HG02798 (cell line): Measurements from ENCODE around the gene SIN3A.
"Not testable (repeated sequence)": the region's sequence is repeated elsewhere in the genome, so short reads cannot be mapped to it uniquely, and the experiment has no call there.

Experiments used
- ATAC-seq: cut with Tn5 transposase; IDR thresholded peaks from one replicate; pipeline ENCODE4 v1.9.1; 2021; ENCODE audit warnings: mild to moderate bottlenecking; ENCODE audit not compliant: unreplicated experiment, poor library complexity

The SIN3A gene

DNA sequence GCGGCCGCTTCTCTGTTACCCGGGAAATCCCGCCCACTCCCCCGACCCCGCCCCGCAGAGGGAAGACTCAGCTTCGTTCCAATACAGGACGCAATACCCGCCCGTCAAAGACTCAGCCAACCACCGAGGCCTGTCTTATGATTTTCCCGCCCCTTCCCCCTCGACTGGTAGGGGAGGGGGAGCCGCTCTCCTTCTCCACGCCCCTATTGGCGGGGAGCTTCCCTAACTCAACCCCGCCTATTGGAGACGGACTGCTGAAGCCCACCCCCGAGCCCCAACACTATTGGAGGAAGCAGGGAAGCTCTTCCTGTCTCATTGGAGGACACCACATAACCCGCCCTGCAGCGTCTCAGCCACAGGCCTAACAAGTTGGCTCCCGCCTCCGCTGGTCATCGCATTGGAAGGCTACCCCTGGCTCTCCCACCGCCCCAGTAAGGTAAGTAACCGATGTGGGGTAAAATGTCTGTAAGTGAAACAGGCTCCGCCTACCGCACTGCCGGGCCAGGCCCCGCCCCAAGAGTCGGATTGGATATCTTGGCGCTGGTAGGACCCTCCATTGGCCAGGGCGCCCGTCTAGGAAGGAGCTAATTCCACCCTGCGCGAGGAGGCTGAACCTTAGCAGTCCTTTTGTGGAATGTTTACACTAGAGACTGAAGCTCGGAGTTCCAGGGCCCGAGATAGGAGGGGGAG, at the start of gene SIN3A:
SIN3A (minus strand) TSS at position 17 of the 690 bp plus-strand sequence. CDS start 21,315 bp downstream, outside the sequence.
- ATAC-seq, result peak; percentile 48

DNA sequence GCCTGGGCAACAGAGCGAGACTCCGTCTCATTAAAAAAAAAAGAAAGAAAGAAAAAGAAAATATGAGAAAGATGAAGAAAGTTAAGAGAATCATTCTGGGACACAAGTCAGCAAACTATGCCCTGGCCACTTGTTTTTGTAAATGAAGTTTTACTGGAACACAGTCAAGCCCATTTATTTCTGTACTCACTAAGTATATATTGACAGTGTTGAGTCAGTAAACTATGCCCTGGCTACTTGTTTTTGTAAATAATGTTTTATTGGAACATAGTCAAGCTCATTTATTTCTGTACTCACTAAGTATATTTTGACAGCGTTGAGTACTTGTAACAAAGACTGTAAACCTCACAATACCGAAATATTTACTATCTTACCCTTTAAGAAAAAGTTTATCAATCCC, 42.2 kb upstream of the SIN3A start:
- ATAC-seq, result no peak

DNA sequence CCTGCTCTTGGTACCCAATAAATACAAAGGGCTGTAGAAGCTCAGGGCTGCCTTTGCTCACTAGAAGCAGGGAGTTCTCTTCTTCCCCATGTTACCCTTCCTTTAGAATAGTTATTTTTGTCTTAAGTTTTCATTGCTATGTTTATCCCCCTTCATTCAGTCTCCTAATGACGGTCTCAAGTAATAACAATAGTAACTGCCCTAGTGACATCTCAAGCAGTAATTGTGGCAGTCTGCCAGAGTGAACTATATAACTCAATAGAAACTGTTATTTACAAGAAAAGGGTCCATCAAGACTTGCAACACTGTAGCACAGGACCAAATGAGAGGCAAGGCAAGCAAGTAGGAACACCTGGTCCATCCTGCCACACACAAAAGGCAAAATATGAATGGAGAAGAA, 32.5 kb upstream of the SIN3A start:
- ATAC-seq, result no peak

DNA sequence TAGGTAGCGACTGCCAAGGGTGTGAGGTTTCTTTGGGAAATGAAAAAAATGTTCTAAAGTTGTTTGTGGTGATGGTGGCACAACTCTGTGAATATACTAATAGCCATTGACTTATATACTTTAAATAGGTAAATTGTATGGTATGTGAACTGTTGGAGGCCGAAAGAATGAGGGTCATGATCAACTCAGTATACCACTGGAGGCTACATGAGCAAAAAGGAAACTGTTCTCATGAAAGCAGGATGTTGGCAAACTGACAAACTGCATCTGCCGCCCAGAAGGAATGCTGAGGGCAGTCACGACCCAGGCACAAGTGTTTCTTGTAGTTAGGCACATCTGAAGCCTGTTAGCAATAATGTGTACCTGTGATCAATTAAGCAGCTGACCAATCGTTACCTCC, 32.1 kb upstream of the SIN3A start:
- ATAC-seq, result not testable (repeated sequence)

DNA sequence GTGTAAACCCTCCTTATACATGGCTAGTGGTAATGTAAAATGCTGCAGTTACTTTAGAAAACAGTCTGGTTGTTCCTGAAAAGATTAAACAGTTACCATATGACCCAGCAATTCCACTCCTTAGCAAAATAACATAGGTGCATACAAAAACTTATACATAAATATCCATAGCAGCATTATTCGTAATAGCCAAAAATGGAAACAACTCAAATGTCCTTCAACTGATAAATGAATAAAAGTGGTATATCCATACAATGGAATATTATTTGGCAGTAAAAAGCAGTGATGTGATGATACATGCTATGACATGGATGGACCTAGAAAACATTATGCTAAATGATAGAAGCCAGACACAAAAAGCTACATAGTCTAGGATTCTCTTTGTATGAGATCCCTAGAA, 31.6 kb upstream of the SIN3A start:
- no peak for ATAC-seq

DNA sequence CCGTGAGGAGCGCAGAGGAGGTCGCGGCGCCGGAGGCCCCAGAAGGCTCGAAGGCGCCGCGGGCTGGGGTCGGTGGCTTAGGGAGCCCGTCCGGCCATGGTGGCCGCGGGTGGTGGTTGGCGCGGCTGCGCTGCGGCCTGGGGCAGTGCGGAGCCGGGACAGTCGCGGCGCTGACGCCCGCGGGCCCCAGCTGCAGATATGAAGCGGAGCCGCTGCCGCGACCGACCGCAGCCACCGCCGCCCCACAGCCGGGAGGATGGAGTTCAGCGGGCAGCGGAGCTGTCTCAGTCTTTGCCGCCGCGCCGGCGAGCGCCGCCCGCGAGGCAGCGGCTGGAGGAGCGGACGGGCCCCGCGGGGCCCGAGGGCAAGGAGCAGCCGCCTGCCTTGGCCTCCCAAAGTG, 29.0 kb upstream of the SIN3A start:
- not testable (repeated sequence) for ATAC-seq

DNA sequence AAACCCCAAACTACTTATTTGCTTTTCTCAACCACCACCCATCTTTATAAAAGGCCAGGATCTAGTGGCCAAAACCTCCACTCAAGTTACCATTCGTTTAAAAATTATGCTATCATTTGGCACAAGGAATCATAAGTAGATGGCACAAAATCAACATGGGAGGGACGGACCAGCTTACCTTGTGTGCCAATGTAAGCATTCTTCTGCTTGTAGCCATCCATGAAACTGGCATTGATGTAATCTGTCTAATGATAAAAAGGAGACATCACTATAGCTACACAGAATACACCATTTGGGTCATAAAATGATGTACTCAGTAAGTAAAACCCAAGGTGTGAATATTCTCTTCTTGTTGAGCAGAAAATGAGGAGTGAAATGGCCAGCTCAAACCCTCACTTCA, 28.2 kb upstream of the SIN3A start:
- no peak for ATAC-seq

DNA sequence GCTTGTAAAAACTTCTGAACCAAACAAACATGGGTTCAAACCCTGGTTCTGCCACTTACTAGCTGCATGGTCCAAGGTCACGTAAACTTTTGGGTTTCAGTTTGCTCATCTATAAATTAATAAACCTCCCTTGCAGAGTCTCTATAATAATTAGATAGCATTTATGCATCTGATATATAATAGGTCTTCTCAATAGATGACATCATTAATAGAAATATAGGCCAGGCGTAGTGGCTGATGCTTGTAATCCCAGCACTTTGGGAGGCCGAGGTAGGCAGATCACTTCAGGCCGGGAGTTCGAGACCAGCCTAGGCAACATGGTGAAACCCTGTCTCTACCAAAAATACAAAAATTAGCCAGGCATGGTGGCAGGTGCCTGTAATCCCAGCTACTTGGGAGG, 25.6 kb upstream of the SIN3A start:
- not testable (repeated sequence) for ATAC-seq

DNA sequence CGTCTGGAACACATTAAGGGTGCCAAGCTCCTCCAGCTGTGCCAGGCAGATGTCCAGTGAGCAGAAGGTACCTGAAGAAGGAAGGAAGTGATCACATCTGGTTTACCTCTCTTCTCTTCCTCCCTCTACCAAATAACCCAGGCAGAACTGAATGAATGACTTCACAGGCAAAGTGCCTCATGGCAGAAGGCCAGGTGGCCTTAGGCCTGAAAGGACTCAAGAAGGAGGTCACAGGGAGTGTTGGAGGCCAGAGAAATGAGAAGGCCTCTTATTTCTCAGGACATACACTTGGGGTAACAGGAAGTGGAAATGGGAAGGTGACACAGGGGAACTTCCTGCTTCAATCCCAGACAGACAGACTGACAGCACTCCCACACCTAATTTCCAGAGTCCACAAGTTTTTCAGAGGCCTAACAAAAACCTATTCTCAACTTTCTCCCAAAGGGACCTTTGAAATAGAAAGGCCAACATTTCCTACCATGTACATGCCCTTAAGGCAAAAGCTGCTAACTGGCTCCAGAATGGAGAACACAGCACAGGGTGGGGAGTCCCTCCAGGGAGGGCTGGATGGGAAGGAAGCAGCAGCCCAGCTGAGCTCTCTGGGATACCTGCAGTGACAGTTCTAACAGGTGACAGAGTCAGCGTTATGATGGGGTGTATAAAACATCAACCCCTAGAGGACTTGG, 17.6 kb upstream of the SIN3A start:
- ATAC-seq, result no peak

DNA sequence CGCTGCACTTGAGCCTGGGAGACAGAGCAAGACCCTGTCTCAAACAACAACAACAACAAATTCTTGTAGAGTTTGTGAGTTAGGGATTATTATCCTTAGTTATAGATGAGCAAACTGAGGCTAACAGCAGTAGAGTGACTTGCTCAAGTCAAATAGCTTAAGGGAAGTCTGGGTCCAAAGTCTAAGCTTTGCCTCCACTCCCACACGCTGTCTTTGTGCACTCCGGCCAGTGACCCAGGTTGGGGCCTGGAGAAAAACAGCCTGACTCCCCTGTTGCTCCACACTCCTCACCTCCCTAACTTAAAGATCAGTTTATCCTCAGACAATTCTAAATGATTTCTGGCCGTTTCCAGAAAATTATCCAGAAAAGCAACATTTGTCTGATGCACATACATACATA, 9.2 kb upstream of the SIN3A start:
- ATAC-seq, result no peak

DNA sequence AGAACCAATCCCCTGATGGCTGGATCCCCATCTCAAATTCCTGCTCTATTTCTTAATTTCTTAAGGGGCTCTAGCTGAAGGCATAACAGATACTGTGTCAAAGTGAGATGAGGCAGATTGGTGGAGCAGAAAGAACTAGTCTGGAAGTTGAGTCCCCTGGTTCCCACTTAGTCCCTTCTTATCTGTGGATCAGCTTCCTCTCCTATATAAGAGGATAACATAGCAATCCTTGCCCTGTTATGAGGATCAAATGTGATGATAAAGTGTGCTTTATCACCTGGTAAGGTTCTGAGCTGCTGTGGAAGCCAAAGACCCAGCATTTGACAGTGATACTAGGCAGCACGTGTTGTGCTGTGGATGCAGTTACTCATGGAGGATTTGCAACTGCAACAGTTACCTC, 8.1 kb upstream of the SIN3A start:
- no peak for ATAC-seq

DNA sequence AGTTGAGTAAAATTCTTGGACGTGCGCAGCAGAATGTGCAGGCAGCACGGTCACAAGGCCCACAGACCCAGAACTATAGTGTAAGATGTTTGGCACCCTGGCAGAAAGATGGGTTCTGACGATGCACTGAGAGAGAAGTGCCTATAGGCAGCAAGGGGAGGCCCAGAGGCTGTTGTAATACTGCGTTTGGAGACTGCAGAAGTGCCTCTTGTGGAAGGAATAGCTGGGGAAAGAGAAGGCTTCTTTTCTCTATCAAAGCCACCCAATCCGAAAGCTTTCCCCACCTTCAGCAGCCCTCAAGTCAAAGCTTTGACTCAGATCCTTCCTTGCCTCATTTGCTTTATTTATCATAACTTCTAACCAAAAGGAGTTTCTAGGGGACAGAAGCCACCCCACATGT, 5.2 kb upstream of the SIN3A start:
- ATAC-seq, result no peak

DNA sequence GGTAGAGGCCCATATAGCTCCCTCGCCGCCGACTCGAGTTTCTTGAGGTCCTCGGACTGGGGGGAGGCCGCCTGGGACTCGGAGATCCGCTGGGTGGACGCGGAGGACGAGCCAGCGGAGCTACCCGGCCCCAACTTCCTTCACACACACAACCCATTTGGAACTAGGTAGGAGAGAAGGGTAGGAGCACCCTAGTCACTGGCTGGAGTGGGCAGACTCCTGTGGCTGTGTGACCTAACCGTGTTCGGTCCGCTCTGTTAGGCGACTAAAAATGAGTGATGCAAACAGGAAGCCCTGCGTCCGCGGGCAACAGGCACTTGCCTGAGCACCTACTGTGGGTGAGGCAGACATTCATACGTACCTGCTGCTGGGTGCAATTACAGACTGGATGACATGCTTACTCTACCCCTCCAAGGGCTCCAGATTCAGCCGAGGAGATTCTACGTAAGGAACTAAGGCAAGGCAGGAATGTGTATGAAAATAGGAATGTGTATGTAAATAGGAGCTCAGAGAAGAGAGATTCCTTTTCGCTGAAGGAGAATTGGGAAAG, 4.6 kb upstream of the SIN3A start:
- no peak for ATAC-seq

DNA sequence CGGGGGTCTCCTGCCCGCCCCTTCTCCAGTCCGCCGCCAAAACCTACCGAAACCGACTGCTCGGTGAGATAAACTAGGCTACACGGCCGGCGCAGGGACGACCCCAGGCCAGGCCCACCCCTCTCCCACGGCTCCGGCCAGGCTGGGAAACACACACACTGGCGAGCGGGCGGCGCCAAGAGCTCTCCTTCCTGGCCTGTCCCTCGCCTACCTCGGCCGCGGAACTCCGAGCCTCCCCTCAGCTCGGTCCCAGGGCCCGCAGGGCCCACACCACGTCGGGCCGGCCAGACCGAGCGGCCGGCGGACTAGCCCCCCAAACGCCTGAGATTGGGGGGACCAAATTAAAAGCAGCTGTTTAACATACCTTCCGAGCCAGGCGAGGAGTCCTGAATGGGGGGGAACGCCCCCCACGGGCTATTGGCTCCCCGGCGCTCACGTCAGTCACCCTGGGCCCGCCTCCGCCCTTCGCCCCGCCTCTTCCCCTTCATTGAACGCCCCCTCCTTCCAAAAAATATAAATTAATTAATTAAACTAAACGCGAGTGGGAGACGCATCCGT, 4.0 kb upstream of the SIN3A start:
- ATAC-seq, result no peak

DNA sequence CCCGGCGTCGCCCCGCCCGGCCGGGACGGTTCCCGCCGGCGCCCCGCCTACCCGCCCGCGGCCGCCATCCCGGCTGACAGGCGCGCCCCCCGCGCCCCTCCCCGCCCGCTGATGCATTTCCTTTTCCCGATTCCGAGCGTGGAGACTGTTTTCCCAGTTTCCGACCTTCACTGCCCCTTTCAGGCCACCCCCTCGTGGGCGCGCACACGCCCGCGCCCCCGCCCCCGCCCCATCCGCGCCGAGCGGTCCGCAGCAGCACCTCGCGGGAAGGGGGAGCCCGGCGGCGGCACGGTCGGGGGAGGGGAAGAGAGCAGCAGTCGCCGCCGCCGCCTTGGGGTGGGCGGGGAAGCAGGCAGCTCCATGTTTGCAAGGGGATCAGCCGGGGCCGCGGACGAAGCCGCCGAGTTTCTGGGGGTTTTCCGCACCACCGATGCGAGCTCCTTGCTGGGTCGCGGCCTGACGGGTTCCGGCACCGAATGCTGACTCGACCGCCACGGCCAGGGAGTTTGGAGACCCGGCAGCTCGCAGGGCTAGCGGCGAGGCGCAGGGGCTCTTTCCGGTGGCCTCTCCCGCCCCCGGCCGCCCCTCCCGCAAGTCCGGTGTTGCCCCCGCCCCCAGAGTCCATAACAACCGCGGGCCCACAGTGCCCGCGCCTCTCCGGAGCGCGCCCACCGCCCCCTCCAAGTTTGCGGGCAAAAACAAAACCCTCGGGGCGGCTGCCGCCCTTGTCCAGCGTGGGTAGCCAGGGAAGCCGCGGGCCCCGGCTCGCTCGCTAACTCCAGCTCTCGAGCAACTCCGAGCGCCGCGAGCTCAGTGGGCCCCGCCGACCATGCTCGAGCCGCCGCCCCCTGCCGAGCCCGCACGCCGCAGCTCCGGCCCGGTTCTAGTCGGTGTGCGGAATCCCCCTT, 3.2 kb upstream of the SIN3A start:
- no peak for ATAC-seq

DNA sequence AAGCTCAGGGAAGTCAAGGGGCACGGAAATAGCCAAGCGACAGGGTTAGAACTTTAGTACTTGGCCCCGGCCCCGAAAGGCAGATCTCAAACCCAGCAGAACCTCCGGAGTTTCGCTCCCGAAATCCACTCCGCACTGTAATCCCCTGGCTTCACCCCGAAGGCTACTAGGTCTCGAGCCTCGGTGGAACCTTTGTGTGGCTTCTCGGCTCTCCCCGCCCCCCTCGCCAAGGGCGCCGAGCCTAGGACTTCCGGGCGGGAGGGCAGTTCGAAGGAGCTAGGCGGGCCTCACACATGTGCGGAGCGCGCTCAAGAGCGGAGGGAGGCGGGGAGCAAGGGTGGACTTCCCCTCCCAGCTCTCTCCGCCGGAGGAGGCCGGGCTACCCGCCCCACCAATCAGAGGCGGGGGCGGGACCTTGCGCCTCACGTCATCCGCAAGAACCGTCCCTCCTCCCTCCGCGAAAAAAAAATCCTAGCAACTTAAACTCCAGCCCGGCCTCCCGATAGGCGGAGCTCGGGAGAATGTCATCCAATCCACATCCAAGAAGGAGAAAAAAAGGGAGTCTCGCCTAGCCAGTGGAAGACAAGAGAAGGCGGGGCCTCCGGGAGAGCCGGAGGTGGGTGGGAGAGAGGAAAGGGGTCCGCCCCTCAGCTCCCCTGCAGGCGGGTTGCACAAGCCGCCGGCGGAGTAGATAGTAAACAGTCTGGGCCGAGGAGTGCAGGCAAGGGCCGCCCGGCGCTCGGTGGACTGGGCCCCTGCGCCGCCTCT, 2.4 kb upstream of the SIN3A start:
- ATAC-seq, result peak; percentile 42

DNA sequence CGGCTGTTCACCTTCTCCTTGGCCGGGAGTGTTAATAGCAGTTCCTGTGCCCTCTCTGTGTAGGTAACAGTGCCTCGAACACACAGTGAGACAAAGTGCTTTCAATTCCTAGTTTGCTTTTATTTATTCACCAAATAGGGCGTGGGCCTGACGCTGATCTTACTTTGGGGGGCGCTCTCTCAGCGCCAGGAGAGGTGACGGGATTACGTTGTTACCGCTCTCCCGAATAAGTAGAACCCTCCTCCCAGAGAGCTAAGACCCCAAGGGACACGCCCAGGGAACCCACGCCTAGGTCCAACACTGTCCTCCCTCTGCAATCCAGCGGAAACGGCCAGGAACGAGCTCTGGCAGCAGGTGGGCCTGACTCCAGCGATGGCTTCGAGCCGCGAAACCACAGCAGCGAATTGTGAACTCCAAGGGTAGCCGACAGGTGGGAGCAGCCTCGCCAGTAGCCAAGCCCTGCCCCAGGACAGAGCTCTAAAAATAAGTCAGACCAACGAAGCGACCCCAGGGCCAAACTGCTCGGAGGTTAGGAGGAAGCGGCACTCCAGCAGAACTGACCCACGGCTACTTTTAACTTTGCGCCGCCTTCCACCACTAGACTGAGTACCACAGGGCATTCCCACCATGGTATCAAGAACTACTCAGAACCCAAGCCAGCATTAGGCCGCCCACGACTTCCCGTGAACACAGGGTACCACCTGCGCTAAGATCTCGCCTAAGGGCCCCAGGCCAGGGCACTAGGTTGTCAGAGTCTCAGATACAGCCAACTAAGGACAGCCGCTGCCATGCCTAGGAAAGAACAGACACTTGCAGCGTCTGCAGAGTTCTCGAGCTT, 1.6 kb upstream of the SIN3A start:
- ATAC-seq, result no peak

DNA sequence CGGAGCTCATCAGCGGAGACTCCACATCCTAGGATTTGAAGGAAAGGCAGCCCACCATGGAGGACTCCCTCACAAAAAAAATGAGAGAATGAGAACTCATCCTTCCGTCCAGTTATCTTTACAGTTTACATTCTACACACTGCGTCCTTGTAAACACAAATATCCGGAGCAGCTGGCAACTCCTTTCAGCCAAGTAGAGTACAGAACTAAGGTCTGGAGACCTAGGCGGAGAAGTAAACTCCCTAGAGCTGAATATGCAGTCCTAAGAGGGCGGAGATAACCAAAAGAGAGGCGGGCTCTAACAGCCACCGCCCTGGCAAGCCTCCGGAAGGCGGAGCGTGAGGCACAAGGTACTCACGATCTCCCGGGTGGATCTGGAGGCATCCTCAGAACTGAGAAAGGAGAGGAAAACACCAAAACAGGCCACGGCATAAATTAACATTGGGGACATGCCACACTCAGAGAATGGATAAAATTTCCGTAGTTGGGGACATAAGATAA, 924 bp upstream of the SIN3A start:
- ATAC-seq, result no peak

DNA sequence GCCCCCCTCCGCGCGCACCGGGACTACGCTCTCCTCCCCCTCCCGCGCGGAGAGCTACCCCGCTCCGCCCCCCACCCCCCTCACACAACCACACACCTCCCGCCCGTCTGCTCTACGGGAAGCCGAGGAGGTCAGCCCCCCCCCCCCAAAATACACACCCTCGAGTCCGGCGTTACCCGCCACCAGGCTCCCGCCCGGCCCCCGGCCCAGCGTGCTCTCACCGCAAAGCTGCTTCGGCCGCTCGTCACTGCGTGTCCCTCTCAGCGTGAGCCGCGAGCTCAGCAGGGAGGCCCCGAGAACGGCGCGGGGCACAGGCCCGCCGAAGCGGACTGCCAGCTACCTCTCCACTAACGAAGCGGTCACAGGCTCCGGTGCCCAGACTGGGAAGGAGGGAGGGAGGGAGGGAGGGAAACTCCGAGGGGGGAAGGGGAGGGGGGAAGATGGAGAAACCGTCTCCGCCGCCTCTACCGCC, 252 bp downstream of the SIN3A start:
- no peak for ATAC-seq
